WI38 (cell line): ENCODE data around the gene CD160.

ENCODE experiments used
- H3K4me3 ChIP-seq: 2 replicates; pipeline ENCODE4 v1.5.1; 2011; ENCODE audit warnings: low read depth, mild to moderate bottlenecking, control low read depth, low read length
- CTCF ChIP-seq: IDR thresholded peaks from 2 replicates; pipeline ENCODE4 v1.5.1; 2012; ENCODE audit warnings: low read depth, mild to moderate bottlenecking, control low read depth, low read length

CD160 gene

GRCh38 chr1:145692785-145693443 is 26.4 kb upstream of the CD160 start:
- H3K4me3 ChIP-seq = no peak overlapping the region
- no peak for TF ChIP-seq CTCF

- no peak for TF ChIP-seq CTCF
Measured at GRCh38 chr1:145695821-145696629, 23.3 kb upstream of the CD160 start.

GRCh38 chr1:145696630-145696960 is 22.7 kb upstream of the CD160 start:
- H3K4me3 ChIP-seq = no peak overlapping the region
- no peak for TF ChIP-seq CTCF

More at GRCh38 chr1:145695821-145696629, 23.3 kb upstream of the CD160 start:
- no peak overlapping the region for H3K4me3 ChIP-seq

GRCh38 chr1:145701306-145701862 is 17.9 kb upstream of the CD160 start:
- TF ChIP-seq CTCF = no peak
- no peak overlapping the region for H3K4me3 ChIP-seq

- TF ChIP-seq CTCF = no peak
- no peak overlapping the region for H3K4me3 ChIP-seq
Measured at GRCh38 chr1:145702052-145702451, 17.2 kb upstream of the CD160 start.

GRCh38 chr1:145702826-145703225 is 16.5 kb upstream of the CD160 start:
- H3K4me3 ChIP-seq = no peak overlapping the region
- no peak for TF ChIP-seq CTCF

GRCh38 chr1:145705622-145706021 is 13.7 kb upstream of the CD160 start:
- TF ChIP-seq CTCF = no peak
- no peak overlapping the region for H3K4me3 ChIP-seq
